AG20443 (cell line): ENCODE measurements around the gene NCOR2.
A peak's percentile ranks its signal among the peaks of the same experiment; 100 is the strongest.

Source experiments
- DNase-seq: peaks from one replicate; pipeline ENCODE4 v3.0.0; 2012; ENCODE audit warnings: low spot score, mixed read lengths

NCOR2 gene

GRCh38 chr12:124576061-124576650, 8.7 kb upstream of the NCOR2 start:
- no peak for DNase-seq

DNA sequence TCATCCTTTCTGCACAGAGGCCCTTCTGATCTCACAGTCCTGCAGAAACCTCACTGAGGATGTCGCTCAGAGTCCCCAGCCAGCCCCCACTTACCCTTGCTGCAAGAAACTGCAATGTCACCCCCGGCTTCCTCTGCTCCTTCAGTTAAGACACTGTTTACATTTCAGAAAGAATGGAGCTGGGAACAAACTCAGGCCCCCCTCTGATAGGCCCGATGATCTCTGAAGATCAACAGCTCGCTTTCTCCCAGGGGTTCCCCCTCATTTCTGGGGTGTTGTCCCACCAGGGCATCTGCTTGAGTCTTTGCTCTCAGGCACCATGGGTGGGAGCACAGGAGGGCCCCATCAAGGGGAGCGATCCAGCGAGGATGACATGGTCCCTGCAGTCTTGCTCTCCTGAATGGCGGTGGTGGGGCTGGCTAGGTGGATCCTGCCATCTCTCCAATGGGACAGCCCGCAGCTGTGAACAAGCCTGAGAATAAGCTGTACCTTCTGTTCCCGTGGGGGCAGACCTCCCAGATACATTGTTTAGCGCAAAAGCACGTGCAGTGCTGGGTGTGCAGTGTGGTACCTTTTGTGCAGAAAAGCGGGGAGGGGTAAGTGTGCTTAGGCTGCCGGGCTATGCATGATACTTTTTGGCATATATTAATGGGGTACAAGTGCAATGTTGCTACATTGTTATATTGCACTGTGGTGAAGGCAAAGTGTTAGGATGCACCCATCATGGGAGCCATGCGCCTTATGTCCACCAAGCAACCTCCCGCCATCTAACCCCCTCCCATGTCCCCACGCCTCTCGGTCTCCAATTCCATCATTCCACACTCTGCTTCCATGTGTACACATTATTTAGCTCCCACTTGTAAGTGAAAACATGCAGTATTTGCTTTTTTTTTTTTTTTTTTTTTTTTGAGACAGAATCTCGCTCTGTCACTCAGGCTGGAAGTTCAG, 6.7 kb upstream of the NCOR2 start:
- no peak for DNase-seq

- no peak for DNase-seq
Observed at GRCh38 chr12:124571556-124571955, 4.1 kb upstream of the NCOR2 start.

GRCh38 chr12:124570810-124571209, 3.4 kb upstream of the NCOR2 start:
- DNase-seq: no peak

DNA sequence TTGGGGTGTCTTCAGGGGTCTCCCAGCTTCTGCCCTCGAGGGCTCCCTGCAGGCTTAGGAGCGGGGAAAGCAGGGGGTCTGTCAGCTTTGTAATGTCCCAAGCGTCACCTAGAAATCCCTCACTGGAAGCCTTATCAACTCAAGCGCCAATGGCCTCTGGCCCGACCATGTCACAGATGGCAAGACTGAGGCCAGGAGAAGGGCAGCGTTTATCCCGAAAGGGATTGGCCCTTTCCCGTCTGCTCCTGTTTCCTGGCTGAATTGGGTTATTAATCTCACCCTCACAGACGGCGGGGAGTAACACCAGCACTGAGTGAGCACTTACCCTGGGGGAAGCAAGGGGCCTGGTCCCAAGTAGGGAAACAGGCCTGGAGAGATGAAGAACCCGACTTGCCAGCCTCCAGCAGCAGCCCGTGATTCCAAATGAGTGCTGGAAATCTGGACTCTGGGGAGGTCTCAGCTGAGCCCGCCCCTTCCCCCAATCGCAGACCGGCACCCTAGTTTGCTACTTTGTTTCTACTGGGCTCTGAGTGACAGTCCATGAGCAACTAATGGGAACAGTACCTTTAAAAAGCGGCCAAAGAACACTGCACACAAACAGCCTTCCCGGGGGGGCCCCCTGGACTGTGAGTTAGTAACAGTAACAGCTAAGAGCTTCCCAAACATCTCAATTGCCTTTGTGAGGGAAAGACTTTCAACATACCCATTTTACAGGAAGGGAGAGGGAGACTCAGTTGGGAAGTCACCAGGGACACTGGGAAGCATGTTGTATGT, 2.1 kb upstream of the NCOR2 start:
- DNase-seq: no peak

- peak; percentile 92 for DNase-seq
Observed at GRCh38 chr12:124568431-124569374, 1.3 kb upstream of the NCOR2 start.

DNA sequence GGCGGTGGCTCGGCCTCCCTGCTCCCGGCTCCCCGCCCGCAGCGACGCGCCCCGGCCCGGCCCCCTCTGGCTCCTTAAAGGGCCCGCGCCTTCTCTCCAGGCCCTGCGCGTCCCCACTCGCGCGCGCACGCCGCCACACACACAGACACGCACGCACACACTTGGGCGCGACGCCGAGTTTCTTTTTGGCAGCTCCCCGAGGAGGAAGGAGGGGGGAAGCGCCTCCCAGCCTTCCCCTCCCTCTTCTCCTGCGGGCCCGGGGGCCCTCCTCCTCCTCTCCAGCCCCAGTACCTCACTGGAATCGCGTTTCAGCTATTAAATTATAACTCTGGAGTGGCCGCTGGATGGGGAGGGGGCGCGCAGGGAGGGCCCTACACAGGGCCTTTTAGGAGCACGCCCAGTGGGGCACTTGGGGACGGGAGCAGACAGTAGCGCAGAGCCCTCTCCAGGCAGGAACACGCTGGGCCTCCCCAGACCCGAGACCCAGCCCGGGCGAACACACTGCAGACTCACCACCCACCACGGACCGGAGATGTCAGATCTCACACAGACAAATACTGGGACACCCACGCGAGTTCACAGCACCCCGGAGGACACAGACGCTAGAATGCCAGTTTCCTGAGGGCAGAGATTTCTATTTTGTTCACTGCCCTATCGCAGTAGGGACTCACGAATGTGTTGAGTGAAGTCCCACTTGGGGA, 411 bp upstream of the NCOR2 start:
- DNase-seq: peak; percentile 98

- peak; percentile 91 for DNase-seq
Observed at GRCh38 chr12:124566161-124566996, 1.0 kb downstream of the NCOR2 start.

DNA sequence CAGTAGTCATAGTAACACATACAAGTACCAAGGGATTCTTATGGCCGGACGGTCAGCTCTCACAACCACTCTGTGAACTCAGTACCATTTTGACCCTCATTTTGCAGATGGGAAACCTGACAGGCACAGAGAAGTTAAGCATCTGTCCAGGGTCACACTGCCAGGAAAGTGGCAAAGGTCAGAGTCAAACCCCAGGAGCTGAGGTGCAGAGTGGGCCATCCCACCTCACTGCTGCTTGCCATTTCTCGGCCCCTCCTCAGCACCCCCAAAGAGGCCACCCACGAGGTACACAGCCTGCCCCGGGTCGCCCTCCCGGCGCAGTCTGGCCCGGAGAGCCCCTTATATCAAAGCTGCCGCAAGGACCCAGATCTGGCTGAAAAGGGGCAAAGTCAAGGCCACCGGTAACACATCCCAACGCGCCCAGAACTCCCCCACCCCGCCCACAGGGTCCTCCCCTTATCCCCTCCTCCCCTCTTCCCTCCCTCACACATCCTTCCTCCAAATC, 1.7 kb downstream of the NCOR2 start:
- DNase-seq: no peak

DNA sequence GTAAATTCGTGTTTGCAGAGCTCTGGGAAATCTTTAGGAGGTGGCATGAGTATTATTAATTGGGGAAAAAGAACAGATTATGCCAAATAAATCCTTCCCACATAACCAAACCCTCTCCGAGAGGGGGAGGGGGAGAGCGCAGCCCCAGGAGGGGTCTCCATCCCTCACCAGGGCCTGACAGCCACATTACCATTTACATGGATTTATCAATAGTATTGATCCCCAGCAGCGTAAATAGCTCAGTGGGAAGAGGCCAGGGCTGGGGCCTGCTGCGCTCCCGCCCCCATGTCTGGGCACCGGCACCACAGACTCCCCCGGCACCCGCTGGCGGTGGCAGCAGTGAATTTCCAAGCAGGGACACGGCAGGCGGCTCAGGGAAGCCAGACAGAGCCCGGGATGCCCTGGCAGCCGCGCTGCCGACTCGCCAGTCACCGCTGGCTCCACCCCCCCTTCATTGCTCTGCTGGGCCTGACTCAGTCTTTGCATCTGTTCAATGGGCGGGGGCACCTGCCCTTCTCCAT, 2.4 kb downstream of the NCOR2 start:
- peak; percentile 72 for DNase-seq

- no peak for DNase-seq
Observed at GRCh38 chr12:124564232-124564958, 3.0 kb downstream of the NCOR2 start.

DNA sequence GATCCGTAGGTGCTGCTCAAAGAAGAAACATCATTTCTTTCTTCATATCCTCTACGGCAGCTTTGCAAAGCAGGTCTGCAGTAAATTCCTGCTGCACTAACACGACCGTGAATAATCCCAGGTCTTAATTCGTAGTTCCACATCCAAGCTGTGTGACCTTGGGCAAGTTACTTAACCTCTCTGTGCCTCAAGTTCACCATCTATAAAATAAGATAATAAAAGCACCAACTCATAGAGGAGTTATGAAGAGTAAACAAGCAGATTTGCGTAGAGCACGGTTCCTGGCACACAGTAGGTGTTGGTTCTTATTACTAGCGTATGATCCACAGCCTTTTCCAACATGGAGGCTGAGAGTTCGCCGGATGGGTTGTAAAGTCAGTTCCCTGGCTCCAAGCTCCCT, 3.6 kb downstream of the NCOR2 start:
- no peak for DNase-seq

DNA sequence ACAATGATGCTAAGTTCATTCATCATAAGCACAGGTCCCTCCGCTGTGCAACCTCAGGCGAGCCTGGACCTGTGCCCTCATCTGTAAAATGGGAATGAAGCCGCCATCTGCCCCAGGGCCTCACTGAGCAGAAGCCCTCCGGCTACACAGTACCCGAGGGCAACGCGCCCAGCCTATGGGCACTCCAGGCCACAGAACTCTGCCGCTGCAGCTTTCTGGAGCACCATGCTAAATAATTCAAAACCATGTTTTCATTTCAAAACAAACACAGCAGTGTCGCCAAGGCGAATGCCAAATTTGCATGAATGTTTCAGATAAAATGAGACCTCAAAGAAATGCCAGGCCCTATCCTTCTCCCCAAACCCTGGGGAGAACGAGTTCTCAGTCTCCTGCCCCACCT, 4.0 kb downstream of the NCOR2 start:
- DNase-seq: no peak

DNA sequence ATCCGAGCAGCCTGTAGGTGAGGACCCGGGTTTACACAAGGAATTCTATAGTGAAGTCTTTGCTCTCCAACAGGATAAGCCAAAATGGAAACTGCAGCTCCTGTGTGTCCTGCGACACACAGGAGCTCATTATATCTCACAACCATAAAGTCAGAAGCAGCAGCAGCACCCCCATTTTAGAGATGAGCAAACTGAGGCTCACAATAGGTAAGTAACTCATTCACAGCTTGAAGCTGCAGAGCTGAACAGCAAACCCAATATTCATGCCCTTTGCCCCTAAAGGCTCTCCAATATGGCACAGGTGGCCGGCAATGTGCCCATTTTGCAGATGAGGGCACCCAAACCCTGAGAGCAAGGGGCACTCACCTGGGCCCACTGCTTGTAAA, 4.6 kb downstream of the NCOR2 start:
- DNase-seq: no peak

DNA sequence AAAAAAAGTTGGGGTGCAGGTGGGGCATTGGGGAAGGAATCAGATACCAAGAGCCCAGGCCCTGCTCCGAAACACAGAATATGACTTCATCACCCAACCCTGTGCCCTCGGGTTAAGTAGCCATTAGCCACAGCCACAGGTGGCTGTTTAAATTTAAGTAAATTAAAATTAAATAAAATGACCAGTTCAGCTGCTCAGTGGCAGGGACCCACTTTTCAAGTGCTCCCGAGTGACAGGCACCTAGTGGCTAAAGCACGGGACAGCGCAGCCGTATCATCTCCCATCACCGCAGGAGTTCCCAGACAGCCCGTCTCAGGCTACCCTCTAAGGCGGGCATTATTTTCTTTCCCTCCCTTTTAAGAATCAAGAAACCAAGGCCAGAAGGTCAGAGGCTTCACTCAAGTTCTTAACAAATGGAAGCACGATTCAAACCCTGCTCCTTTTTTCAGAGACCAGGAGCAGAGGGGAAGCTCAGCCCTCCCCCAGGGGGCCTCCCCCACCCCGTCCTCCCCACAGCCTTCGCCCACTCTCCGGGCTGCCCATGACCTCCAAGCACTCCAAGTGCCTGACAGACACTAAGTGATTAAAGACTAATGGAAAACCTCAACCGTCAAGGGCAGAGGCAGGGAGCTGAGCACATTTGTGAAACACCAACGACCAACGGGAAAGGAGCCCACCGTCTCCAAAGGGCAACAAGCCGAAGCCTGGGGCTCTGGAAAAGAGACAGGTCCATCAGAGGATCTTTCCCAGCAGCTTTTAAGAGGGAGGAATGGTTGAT, 5.2 kb downstream of the NCOR2 start:
- no peak for DNase-seq

GRCh38 chr12:124561231-124561630, 6.2 kb downstream of the NCOR2 start:
- DNase-seq: no peak

- DNase-seq: no peak
Observed at GRCh38 chr12:124560146-124560890, 7.1 kb downstream of the NCOR2 start.
